Mammary epithelial cell (primary cell): ENCODE measurements around the gene CDKN1C.

Experiments used
- CTCF ChIP-seq, 2 donors: IDR thresholded peaks in 1 of 2; conservative IDR thresholded peaks in 1 of 2; 2 replicates each; pipeline ENCODE4 v1.5.1; 2011 to 2012; ENCODE audit warnings: inconsistent platforms in 2 of 2, low read length in 2 of 2, mild to moderate bottlenecking in 2 of 2, control low read depth in 1 of 2, low read depth in 1 of 2; ENCODE audit not compliant: insufficient read depth in 1 of 2; ENCODE audit errors: extremely low read depth in 1 of 2
- EZH2 ChIP-seq: IDR thresholded peaks from 2 replicates; pipeline ENCODE4 v1.6.1; 2012; ENCODE audit warnings: low read length, inconsistent platforms, borderline replicate concordance

DNA sequence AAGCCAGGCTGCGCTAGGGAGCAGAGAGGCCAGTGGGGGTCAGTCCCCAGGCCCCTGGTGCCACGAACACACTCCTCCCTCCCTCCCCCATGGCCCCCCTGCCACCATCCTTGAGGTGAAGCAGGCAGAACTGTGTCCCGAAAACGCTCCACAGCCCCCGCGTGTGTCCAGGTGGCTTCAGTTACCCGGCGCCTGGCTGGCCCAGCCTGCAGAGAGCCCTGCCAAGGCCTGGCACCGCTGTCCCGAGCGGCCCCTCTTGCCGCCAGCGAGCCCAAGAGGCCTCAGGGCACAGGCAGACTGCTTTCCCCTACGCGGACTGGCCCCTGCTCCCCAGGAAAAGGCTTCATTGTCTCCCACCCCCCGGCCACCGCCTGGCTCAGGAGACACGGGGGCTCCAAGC is 27.7 kb downstream of the CDKN1C start:
- TF ChIP-seq CTCF (conservative IDR thresholded peaks at IDR 0.05 in 1 of 2, IDR thresholded peaks at IDR 0.05 in 1 of 2; ENCODE audit: extremely low read depth in 1 of 2, insufficient read depth in 1 of 2, low read depth in 1 of 2, low read length in 2 of 2) (no peak), EZH2 (no peak)
